NCI-H2107 treated with DMSO at 0.1 percent for 48 hours (cell line): ENCODE data around the gene LACTBL1.

Experiments used
- DNase-seq: peaks from one replicate; lab custom pipeline; 2025; ENCODE audit not compliant: unreplicated experiment; lab: John Stamatoyannopoulos, UW

The LACTBL1 gene

GRCh38 chr1:22914633-22915217, 57.9 kb downstream of the LACTBL1 start:
- no peak for DNase-seq

DNA sequence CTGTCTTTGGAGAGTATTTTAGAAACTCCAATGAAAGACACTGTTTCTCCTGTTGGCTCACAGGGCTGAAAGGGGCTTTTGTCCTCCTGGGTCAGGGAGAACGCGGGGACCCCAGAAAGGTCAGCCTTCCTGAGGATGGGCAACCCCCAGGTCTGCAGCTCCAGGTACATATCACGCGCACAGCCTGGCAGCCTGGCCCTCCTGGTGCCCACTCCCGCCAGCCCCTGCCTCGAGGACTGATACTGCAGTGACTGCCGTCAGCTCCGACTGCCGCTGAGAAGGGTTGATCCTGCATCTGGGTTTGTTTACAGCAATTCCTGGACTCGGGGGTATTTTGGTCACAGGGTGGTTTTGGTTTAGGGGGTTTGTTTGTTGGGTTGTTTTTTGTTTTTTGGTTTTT, 58.5 kb downstream of the LACTBL1 start:
- DNase-seq: no peak

DNA sequence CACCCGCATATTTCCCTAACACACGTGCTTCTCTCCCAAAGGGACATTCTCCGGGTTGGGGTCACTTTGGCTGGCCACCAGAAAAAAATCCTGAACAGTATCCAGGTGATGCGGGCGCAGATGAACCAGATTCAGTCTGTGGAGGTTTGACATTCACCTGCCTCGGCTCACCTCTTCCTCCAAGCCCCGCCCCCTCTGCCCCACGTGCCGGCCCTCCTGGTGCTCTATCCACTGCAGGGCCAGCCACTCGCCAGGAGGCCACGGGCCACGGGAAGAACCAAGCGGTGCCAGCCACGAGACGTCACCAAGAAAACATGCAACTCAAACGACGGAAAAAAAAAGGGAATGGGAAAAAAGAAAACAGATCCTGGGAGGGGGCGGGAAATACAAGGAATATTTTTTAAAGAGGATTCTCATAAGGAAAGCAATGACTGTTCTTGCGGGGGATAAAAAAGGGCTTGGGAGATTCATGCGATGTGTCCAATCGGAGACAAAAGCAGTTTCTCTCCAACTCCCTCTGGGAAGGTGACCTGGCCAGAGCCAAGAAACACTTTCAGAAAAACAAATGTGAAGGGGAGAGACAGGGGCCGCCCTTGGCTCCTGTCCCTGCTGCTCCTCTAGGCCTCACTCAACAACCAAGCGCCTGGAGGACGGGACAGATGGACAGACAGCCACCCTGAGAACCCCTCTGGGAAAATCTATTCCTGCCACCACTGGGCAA, 59.1 kb downstream of the LACTBL1 start:
- no peak for DNase-seq

DNA sequence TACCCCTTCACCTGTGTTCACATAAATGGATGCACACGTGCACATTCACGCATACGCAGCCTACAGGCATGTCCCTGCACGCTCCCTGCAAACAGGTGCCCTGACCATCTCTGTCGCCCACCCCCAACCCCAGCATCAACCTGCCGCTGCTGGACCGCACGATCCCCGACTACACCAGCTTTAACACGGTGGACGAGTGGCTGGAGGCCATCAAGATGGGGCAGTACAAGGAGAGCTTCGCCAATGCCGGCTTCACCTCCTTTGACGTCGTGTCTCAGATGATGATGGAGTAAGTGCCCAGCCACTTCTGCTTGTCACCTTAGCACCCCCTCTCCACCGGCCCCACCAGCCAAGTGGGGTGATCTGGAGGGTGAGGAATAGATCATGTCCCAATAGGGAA, 60.4 kb downstream of the LACTBL1 start:
- no peak for DNase-seq

DNA sequence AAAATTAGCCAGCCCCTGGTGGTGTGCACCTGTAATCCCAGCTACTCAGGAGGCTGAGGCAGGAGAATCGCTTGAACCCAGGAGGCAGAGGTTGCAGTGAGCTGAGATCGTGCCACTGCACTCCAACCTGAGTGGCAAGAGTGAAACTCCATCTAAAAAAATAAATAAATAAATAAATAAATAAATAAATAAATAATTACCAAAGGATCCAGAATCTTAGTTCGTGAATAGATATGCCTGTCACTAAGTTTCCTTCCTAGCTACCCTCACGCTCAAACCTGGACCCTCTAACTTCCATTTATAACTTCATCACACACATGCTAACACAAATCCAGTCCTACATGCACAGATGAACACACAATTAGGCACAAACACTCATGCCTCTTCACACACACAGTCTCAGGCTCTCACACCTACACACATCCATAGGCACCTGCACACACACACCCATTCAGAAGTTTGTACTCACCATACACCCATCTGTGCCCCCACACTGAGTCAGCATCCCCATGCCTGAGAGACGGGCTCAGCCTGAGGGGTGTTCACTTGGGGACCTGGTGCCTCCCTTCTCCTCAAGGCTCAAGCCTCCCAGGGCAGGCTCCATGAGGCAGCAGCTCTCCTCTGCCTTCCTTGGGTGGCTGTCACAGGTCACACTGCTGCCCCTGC, 61.5 kb downstream of the LACTBL1 start:
- DNase-seq: no peak

DNA sequence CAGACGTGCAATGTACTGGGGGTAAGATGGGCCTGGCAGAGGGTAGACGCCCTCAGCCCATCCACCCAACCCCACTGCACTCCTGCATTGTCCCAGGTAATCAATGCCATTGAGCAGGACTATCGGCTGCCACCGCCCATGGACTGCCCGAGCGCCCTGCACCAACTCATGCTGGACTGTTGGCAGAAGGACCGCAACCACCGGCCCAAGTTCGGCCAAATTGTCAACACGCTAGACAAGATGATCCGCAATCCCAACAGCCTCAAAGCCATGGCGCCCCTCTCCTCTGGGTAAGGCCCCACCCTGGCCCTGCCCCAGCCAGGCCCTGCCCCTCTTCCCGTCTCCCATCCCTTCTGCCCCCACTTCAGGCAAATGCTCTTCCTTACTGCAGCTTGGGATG, 62.4 kb downstream of the LACTBL1 start:
- DNase-seq: no peak

GRCh38 chr1:22908880-22909426, 63.7 kb downstream of the LACTBL1 start:
- DNase-seq: no peak

DNA sequence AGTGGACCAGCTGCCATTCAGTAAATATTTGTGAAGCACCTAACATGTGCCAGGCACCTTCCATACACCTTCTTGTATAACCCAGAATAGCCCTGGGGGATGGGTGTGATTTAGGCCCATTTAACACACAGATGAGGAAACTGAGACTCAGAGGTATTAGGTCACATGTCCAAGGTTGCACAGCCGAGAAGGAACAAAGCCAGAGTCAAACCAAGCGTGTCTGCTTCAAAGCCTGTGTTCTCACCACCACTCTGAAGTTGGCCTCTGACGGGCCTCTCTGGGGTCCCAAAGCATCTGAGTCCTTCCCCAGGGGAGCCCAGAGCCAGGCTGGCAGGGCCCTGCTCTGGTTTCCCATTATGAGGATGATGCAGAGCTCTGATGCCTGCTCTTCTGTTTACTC, 65.1 kb downstream of the LACTBL1 start:
- DNase-seq: no peak

DNA sequence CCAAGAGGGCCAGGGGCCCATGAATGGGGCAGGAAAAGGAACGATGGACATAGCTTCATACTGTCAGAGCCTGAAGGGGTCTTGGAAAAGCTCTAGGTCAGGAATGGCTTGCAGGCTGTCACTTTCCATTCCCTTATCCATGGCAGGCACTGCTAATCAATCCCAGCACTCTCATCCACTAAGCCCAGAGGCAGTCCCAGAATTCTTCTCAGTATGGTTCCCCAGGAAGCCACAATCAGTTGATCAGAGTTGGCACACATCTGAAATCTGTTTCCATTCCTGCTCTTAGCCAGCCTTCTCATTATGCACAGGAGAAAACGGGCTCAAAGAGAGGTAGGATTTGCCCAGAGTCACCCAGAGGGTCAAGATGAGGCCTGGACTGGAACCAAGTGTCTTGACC, 65.7 kb downstream of the LACTBL1 start:
- no peak for DNase-seq

GRCh38 chr1:22903113-22903512, 69.6 kb downstream of the LACTBL1 start:
- no peak for DNase-seq
